Activated T-cell treated with anti-CD3 and anti-CD28 coated beads, Interleukin-2, amount 50 U/mL, for 72 hours (primary cell): ENCODE data around the gene DNM3. TPM values are rescaled to one million over a fixed set of nuclear protein-coding genes. Genes with fewer than 3 reads are reported as not detected.

Experiments used
- ATAC-seq, 2 donors: fragments of 150-1000 bp; cut with Tn5 transposase; replicated peaks in 1 of 2; 2 replicates each; pipeline ENCODE4 v1.10.0; 2021; ENCODE audit warnings: moderate library complexity in 2 of 2, mild to moderate bottlenecking in 1 of 2
- DNase-seq, 2 donors: peaks; one replicate each; pipeline ENCODE4 v3.0.0; 2021 to 2022; ENCODE audit warnings: mixed read lengths in 1 of 2
- H3K27ac Mint-ChIP-seq: one replicate; pipeline ENCODE4 v1.8.0; 2022; ENCODE audit warnings: mild to moderate bottlenecking, moderate library complexity, mixed read lengths
- H3K27me3 Mint-ChIP-seq: one replicate; pipeline ENCODE4 v1.8.0; 2022; ENCODE audit warnings: low read depth, mixed read lengths
- H3K36me3 Mint-ChIP-seq, 2 donors: one replicate each; pipeline ENCODE4 v1.8.0; 2022; ENCODE audit warnings: mixed read lengths in 2 of 2, mild to moderate bottlenecking in 1 of 2; ENCODE audit not compliant: insufficient read depth in 2 of 2
- H3K4me1 Mint-ChIP-seq: one replicate; pipeline ENCODE4 v1.8.0; 2022; ENCODE audit warnings: low read depth, mixed read lengths
- H3K4me3 Mint-ChIP-seq, 2 donors: one replicate each; pipeline ENCODE4 v1.8.0; 2022; ENCODE audit warnings: mild to moderate bottlenecking in 2 of 2, mixed read lengths in 2 of 2, moderate library complexity in 2 of 2
- H3K9me3 Mint-ChIP-seq, 2 donors: one replicate each; pipeline ENCODE4 v1.8.0; 2022; ENCODE audit warnings: mixed read lengths in 2 of 2
- total RNA-seq, 2 donors: library from RNA; stranded (reverse); gene quantifications; one replicate each; pipeline ENCODE4 v1.2.3, GENCODE V29; 2022

Gene DNM3
- total RNA-seq, 2 donors from 2014 or later = 1.5 to 3.4 TPM

GRCh38 chr1:172236958-172237357 is 395.7 kb downstream of the DNM3 start:
- Mint-ChIP-seq H3K4me3 (no peak overlapping the region), H3K4me1 (no peaks in the 10 kb centered on the region), H3K27ac (no peak overlapping the region), H3K36me3 (peaks cover 0 to 3% of the 10 kb centered on the region in 2 donors), H3K9me3 (peaks cover 0 to 3% of the 10 kb centered on the region in 2 donors), H3K27me3 (no peaks in the 10 kb centered on the region)
- DNase-seq (no peak), ATAC-seq (no peak)

GRCh38 chr1:172238158-172238557 is 396.9 kb downstream of the DNM3 start:
- Mint-ChIP-seq H3K27ac (no peak overlapping the region), H3K4me1 (no peaks in the 10 kb centered on the region), H3K4me3 (no peak overlapping the region), H3K9me3 (peaks cover 0 to 2% of the 10 kb centered on the region in 2 donors), H3K36me3 (no peaks in the 10 kb centered on the region), H3K27me3 (no peaks in the 10 kb centered on the region)
- ATAC-seq (no peak), DNase-seq (no peak)

GRCh38 chr1:172238965-172239364 is 397.7 kb downstream of the DNM3 start:
- no peak for ATAC-seq
- Mint-ChIP-seq H3K27ac (no peak overlapping the region), H3K4me3 (no peak overlapping the region), H3K27me3 (no peaks in the 10 kb centered on the region), H3K9me3 (peaks cover 0 to 2% of the 10 kb centered on the region in 2 donors), H3K36me3 (no peaks in the 10 kb centered on the region), H3K4me1 (no peaks in the 10 kb centered on the region)
- DNase-seq = no peak

- no peaks in the 10 kb centered on the region for H3K4me1 Mint-ChIP-seq
- H3K27ac Mint-ChIP-seq = no peak overlapping the region
- DNase-seq (no peak), ATAC-seq (no peak)
- no peaks in the 10 kb centered on the region for H3K36me3 Mint-ChIP-seq
- H3K4me3 Mint-ChIP-seq = no peak overlapping the region
- no peaks in the 10 kb centered on the region for H3K9me3 Mint-ChIP-seq
- no peaks in the 10 kb centered on the region for H3K27me3 Mint-ChIP-seq
These were observed 398.6 kb downstream of the DNM3 start for GRCh38 chr1:172239901-172240300.

- no peaks in the 10 kb centered on the region for H3K27me3 Mint-ChIP-seq
- H3K27ac Mint-ChIP-seq = no peak overlapping the region
- no peaks in the 10 kb centered on the region for H3K36me3 Mint-ChIP-seq
- H3K9me3 Mint-ChIP-seq = no peaks in the 10 kb centered on the region
- ATAC-seq = no peak
- no peak overlapping the region for H3K4me3 Mint-ChIP-seq
- no peaks in the 10 kb centered on the region for H3K4me1 Mint-ChIP-seq
- DNase-seq = no peak
These were observed 400.2 kb downstream of the DNM3 start for GRCh38 chr1:172241540-172241939.

- Mint-ChIP-seq H3K4me1 (no peaks in the 10 kb centered on the region), H3K36me3 (no peaks in the 10 kb centered on the region), H3K27me3 (no peaks in the 10 kb centered on the region), H3K4me3 (no peak overlapping the region), H3K27ac (no peak overlapping the region), H3K9me3 (no peaks in the 10 kb centered on the region)
- no peak for ATAC-seq
- no peak for DNase-seq
These were observed 403.6 kb downstream of the DNM3 start for GRCh38 chr1:172244865-172245264.

- no peak for DNase-seq
- no peaks in the 10 kb centered on the region for H3K36me3 Mint-ChIP-seq
These were observed 404.5 kb downstream of the DNM3 start for GRCh38 chr1:172245788-172246187.

GRCh38 chr1:172246521-172247390 is 405.5 kb downstream of the DNM3 start:
- Mint-ChIP-seq H3K36me3 (no peaks in the 10 kb centered on the region), H3K4me3 (no peak overlapping the region), H3K9me3 (peaks cover 0 to 3% of the 10 kb centered on the region in 2 donors), H3K27ac (no peak overlapping the region), H3K4me1 (no peaks in the 10 kb centered on the region), H3K27me3 (no peaks in the 10 kb centered on the region)
- no peak for DNase-seq
- no peak for ATAC-seq

More at GRCh38 chr1:172245788-172246187, 404.5 kb downstream of the DNM3 start:
- H3K27ac Mint-ChIP-seq = no peak overlapping the region
- H3K4me1 Mint-ChIP-seq = no peaks in the 10 kb centered on the region
- H3K9me3 Mint-ChIP-seq = peaks cover 0 to 3% of the 10 kb centered on the region in 2 donors
- H3K4me3 Mint-ChIP-seq = no peak overlapping the region
- ATAC-seq = no peak
- no peaks in the 10 kb centered on the region for H3K27me3 Mint-ChIP-seq

GRCh38 chr1:172251486-172251885 is 410.2 kb downstream of the DNM3 start:
- ATAC-seq = no peak
- H3K27me3 Mint-ChIP-seq = no peaks in the 10 kb centered on the region
- H3K27ac Mint-ChIP-seq = no peak overlapping the region

GRCh38 chr1:172252321-172252720 is 411.0 kb downstream of the DNM3 start:
- ATAC-seq = no peak
- H3K27ac Mint-ChIP-seq = no peak overlapping the region

More at GRCh38 chr1:172251486-172251885, 410.2 kb downstream of the DNM3 start:
- peaks cover 19% of the 10 kb centered on the region for H3K4me1 Mint-ChIP-seq
- peaks cover 0 to 3% of the 10 kb centered on the region in 2 donors for H3K9me3 Mint-ChIP-seq
- H3K36me3 Mint-ChIP-seq = no peaks in the 10 kb centered on the region
- H3K4me3 Mint-ChIP-seq = no peak overlapping the region
- DNase-seq = no peak

GRCh38 chr1:172252958-172253357 is 411.7 kb downstream of the DNM3 start:
- H3K27ac Mint-ChIP-seq = no peak overlapping the region
- no peaks in the 10 kb centered on the region for H3K36me3 Mint-ChIP-seq
- DNase-seq (no peak), ATAC-seq (no peak)
- peaks cover 19% of the 10 kb centered on the region for H3K4me1 Mint-ChIP-seq
- peaks cover 0 to 3% of the 10 kb centered on the region in 2 donors for H3K9me3 Mint-ChIP-seq
- H3K27me3 Mint-ChIP-seq = no peaks in the 10 kb centered on the region
- no peak overlapping the region for H3K4me3 Mint-ChIP-seq

More at GRCh38 chr1:172252321-172252720, 411.0 kb downstream of the DNM3 start:
- Mint-ChIP-seq H3K27me3 (no peaks in the 10 kb centered on the region), H3K36me3 (no peaks in the 10 kb centered on the region), H3K4me1 (peaks cover 19% of the 10 kb centered on the region), H3K9me3 (peaks cover 0 to 3% of the 10 kb centered on the region in 2 donors), H3K4me3 (no peak overlapping the region)
- DNase-seq = no peak

- H3K36me3 Mint-ChIP-seq = peaks cover 0 to under 1% of the 10 kb centered on the region in 2 donors
- peaks cover 19% of the 10 kb centered on the region for H3K4me1 Mint-ChIP-seq
- H3K9me3 Mint-ChIP-seq = peaks cover under 1 to 5% of the 10 kb centered on the region in 2 donors
- DNase-seq = no peak
- no peaks in the 10 kb centered on the region for H3K27me3 Mint-ChIP-seq
- peak overlapping the region; percentile 15 for H3K27ac Mint-ChIP-seq
- peak overlapping the region in 1 of 2 donors; percentile 24 for H3K4me3 Mint-ChIP-seq
- ATAC-seq = peak; percentile 41 to 54
These were observed 413.4 kb downstream of the DNM3 start for GRCh38 chr1:172254521-172255222.

GRCh38 chr1:172255223-172255560 is 413.9 kb downstream of the DNM3 start:
- H3K9me3 Mint-ChIP-seq = peaks cover 5% of the 10 kb centered on the region in 2 donors
- ATAC-seq (peak; percentile 37 to 58), DNase-seq (no peak)
- H3K36me3 Mint-ChIP-seq = peaks cover 0 to 2% of the 10 kb centered on the region in 2 donors
- peak overlapping the region; percentile 15 for H3K27ac Mint-ChIP-seq
- H3K27me3 Mint-ChIP-seq = no peaks in the 10 kb centered on the region
- H3K4me1 Mint-ChIP-seq = peaks cover 19% of the 10 kb centered on the region
- peak overlapping the region in 1 of 2 donors; percentile 24 for H3K4me3 Mint-ChIP-seq
